WTC11 (cell line): ENCODE data around the gene ARAF. TPM values are rescaled to one million over a fixed set of nuclear protein-coding genes. Genes with fewer than 3 reads are reported as not detected.

Experiments used
- ATAC-seq: fragments of 200-7000 bp; cut with Tn5 transposase; 2 replicates; pipeline ENCODE4 v1.10.0; 2021; ENCODE audit warnings: mild to moderate bottlenecking, moderate library complexity
- CTCF ChIA-PET: fragments of 300-600 bp; sonication (Branson Sonifier 250); formaldehyde crosslinking; loops from one replicate; lab custom pipeline; 2021; ENCODE audit warnings: antibody characterized with exemption; lab: Charles Lee
- POLR2A ChIA-PET: fragments of 350-600 bp; sonication (Branson Sonifier 250); formaldehyde crosslinking; loops from one replicate; lab custom pipeline; 2021; ENCODE audit warnings: antibody characterized with exemption; lab: Charles Lee
- DNase-seq: peaks from one replicate; pipeline ENCODE4 v3.0.0; 2021; ENCODE audit warnings: low spot score
- H3K27ac Mint-ChIP-seq: 2 replicates; pipeline ENCODE4 v1.8.0; 2021; ENCODE audit warnings: mixed read lengths
- H3K27me3 Mint-ChIP-seq: 2 replicates; pipeline ENCODE4 v1.8.0; 2021; ENCODE audit warnings: low read depth, mild to moderate bottlenecking, moderate library complexity, mixed read lengths
- H3K36me3 Mint-ChIP-seq: 2 replicates; pipeline ENCODE4 v1.8.0; 2021; ENCODE audit warnings: mixed read lengths
- H3K4me1 Mint-ChIP-seq: 2 replicates; pipeline ENCODE4 v1.8.0; 2022; ENCODE audit warnings: mixed read lengths
- H3K4me3 Mint-ChIP-seq: 2 replicates; pipeline ENCODE4 v1.8.0; 2021; ENCODE audit warnings: mild to moderate bottlenecking, moderate library complexity, mixed read lengths
- H3K9me3 Mint-ChIP-seq: 2 replicates; pipeline ENCODE4 v1.8.0; 2021; ENCODE audit warnings: mixed read lengths
- ELF4 ChIP-seq: sonication (generic); formaldehyde crosslinking; IDR thresholded peaks from 2 replicates; pipeline ENCODE4 v1.8.1; 2022; ENCODE audit warnings: low read depth, mild to moderate bottlenecking, moderate library complexity, missing genetic modification reagents
- FOXP1 ChIP-seq: sonication (generic); formaldehyde crosslinking; IDR thresholded peaks from 2 replicates; pipeline ENCODE4 v1.8.0; 2022; ENCODE audit warnings: missing genetic modification reagents, mild to moderate bottlenecking, moderate library complexity, borderline replicate concordance
- GRHL2 ChIP-seq: fragments of 250-450 bp; sonication (Bioruptor Pico); IDR thresholded peaks from 2 replicates; pipeline ENCODE4 v1.8.0; 2022; ENCODE audit warnings: mild to moderate bottlenecking, moderate library complexity; ENCODE audit not compliant: insufficient replicate concordance, severe bottlenecking
- HMGA2 ChIP-seq: fragments of 250-450 bp; sonication (Bioruptor Pico); IDR thresholded peaks from 2 replicates; pipeline ENCODE4 v1.4.0; 2021; ENCODE audit warnings: mild to moderate bottlenecking, moderate library complexity
- OVOL2 ChIP-seq: fragments of 250-450 bp; sonication (Bioruptor Pico); IDR thresholded peaks from 2 replicates; pipeline ENCODE4 v1.9.0; 2021; ENCODE audit warnings: mild to moderate bottlenecking, borderline replicate concordance
- TEAD1 ChIP-seq: sonication (generic); formaldehyde crosslinking; IDR thresholded peaks from 2 replicates; pipeline ENCODE4 v1.8.0; 2022; ENCODE audit warnings: mild to moderate bottlenecking, missing genetic modification reagents
- TP53 ChIP-seq: sonication (generic); formaldehyde crosslinking; IDR thresholded peaks from 2 replicates; pipeline ENCODE4 v1.8.1; 2023; ENCODE audit warnings: mild to moderate bottlenecking, missing genetic modification reagents
- ZNF138 ChIP-seq: sonication (generic); formaldehyde crosslinking; conservative IDR thresholded peaks from 2 replicates; pipeline ENCODE4 v1.8.1; 2022; ENCODE audit warnings: mild to moderate bottlenecking, moderate library complexity, missing genetic modification reagents
- total RNA-seq: library from RNA; stranded (reverse); gene quantifications from 3 replicates; pipeline ENCODE4 v1.2.3, GENCODE V29; 2021
- TF ChIP-seq, protein P1 (sequence below): sonication (generic); formaldehyde crosslinking; IDR thresholded peaks from 2 replicates; pipeline ENCODE4 v1.8.1; 2022; ENCODE audit warnings: low read depth, missing genetic modification reagents, borderline replicate concordance
- TF ChIP-seq, protein P2 (sequence below): sonication (generic); formaldehyde crosslinking; IDR thresholded peaks from 2 replicates; pipeline ENCODE4 v1.8.1; 2023; ENCODE audit warnings: mild to moderate bottlenecking, missing genetic modification reagents
- TF ChIP-seq, protein P3 (sequence below): sonication (generic); formaldehyde crosslinking; IDR thresholded peaks from 2 replicates; pipeline ENCODE4 v1.8.0; 2023; ENCODE audit warnings: missing genetic modification reagents, mild to moderate bottlenecking, borderline replicate concordance
- TF ChIP-seq, protein P4 (sequence below): fragments of 200-600 bp; IDR thresholded peaks from 2 replicates; pipeline ENCODE4 v1.8.0; 2022; ENCODE audit warnings: antibody characterized with exemption
- TF ChIP-seq, protein P5 (sequence below): fragments of 250-450 bp; sonication (Bioruptor Pico); IDR thresholded peaks from 2 replicates; pipeline ENCODE4 v2.1.2; 2022; ENCODE audit warnings: mild to moderate bottlenecking, moderate library complexity
- TF ChIP-seq, protein P6 (sequence below): fragments of 250-450 bp; sonication (Bioruptor Pico); IDR thresholded peaks from 2 replicates; pipeline ENCODE4 v1.9.0; 2021; ENCODE audit warnings: mild to moderate bottlenecking

The ARAF gene
- total RNA-seq, 1 experiment from 2014 or later = 55.1 TPM

DNA sequence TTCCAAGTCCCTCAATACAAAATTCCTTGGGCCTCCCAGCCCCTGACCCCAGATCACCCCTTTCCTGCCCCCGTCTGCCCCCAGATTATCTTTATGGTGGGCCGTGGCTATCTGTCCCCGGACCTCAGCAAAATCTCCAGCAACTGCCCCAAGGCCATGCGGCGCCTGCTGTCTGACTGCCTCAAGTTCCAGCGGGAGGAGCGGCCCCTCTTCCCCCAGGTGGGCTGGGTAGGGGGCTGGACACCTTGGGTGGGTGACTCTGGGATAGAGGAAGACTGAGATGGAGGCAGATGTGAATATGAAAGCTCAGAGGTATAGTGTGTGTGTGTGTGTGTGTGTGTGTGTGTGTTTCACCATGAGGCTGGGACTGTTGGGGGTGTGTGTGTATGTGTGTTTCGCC is 9.8 kb downstream of the ARAF start:
- Mint-ChIP-seq H3K36me3 (peaks cover 38% of the 10 kb centered on the region), H3K27me3 (no peaks in the 10 kb centered on the region), H3K4me1 (peaks cover 20% of the 10 kb centered on the region), H3K4me3 (no peak overlapping the region), H3K27ac (no peak overlapping the region), H3K9me3 (no peaks in the 10 kb centered on the region)
- ATAC-seq (no peak), DNase-seq (no peak)
- ChIA-PET CTCF (no interaction called here), POLR2A (no interaction called here)
- no peak for TF ChIP-seq ZNF138 (CRISPR knock-in tag)
- TF ChIP-seq, protein P1, sequence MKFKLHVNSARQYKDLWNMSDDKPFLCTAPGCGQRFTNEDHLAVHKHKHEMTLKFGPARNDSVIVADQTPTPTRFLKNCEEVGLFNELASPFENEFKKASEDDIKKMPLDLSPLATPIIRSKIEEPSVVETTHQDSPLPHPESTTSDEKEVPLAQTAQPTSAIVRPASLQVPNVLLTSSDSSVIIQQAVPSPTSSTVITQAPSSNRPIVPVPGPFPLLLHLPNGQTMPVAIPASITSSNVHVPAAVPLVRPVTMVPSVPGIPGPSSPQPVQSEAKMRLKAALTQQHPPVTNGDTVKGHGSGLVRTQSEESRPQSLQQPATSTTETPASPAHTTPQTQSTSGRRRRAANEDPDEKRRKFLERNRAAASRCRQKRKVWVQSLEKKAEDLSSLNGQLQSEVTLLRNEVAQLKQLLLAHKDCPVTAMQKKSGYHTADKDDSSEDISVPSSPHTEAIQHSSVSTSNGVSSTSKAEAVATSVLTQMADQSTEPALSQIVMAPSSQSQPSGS = no peak

DNA sequence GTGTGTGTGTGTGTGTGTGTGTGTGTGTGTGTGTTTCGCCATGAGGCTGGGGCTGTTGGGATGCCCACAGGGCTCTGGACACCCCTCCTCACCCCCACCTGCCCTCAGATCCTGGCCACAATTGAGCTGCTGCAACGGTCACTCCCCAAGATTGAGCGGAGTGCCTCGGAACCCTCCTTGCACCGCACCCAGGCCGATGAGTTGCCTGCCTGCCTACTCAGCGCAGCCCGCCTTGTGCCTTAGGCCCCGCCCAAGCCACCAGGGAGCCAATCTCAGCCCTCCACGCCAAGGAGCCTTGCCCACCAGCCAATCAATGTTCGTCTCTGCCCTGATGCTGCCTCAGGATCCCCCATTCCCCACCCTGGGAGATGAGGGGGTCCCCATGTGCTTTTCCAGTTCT is 10.2 kb downstream of the ARAF start:
- peaks cover 36% of the 10 kb centered on the region for H3K36me3 Mint-ChIP-seq
- H3K27ac Mint-ChIP-seq = no peak overlapping the region
- peak; percentile 12; the same call in 1 of the 2 replicates for ATAC-seq
- CTCF ChIA-PET = no interaction called here
- DNase-seq = no peak
- TF ChIP-seq TP53 (CRISPR knock-in tag) (no peak), HMGA2 (CRISPR knock-in tag) (no peak), TEAD1 (no peak), GRHL2 (CRISPR knock-in tag) (no peak), OVOL2 (no peak), FOXP1 (CRISPR knock-in tag) (no peak), ELF4 (CRISPR knock-in tag) (no peak)
- TF ChIP-seq, protein P2, sequence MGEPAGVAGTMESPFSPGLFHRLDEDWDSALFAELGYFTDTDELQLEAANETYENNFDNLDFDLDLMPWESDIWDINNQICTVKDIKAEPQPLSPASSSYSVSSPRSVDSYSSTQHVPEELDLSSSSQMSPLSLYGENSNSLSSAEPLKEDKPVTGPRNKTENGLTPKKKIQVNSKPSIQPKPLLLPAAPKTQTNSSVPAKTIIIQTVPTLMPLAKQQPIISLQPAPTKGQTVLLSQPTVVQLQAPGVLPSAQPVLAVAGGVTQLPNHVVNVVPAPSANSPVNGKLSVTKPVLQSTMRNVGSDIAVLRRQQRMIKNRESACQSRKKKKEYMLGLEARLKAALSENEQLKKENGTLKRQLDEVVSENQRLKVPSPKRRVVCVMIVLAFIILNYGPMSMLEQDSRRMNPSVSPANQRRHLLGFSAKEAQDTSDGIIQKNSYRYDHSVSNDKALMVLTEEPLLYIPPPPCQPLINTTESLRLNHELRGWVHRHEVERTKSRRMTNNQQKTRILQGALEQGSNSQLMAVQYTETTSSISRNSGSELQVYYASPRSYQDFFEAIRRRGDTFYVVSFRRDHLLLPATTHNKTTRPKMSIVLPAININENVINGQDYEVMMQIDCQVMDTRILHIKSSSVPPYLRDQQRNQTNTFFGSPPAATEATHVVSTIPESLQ (CRISPR knock-in tag) = no peak
- TF ChIP-seq, protein P3, sequence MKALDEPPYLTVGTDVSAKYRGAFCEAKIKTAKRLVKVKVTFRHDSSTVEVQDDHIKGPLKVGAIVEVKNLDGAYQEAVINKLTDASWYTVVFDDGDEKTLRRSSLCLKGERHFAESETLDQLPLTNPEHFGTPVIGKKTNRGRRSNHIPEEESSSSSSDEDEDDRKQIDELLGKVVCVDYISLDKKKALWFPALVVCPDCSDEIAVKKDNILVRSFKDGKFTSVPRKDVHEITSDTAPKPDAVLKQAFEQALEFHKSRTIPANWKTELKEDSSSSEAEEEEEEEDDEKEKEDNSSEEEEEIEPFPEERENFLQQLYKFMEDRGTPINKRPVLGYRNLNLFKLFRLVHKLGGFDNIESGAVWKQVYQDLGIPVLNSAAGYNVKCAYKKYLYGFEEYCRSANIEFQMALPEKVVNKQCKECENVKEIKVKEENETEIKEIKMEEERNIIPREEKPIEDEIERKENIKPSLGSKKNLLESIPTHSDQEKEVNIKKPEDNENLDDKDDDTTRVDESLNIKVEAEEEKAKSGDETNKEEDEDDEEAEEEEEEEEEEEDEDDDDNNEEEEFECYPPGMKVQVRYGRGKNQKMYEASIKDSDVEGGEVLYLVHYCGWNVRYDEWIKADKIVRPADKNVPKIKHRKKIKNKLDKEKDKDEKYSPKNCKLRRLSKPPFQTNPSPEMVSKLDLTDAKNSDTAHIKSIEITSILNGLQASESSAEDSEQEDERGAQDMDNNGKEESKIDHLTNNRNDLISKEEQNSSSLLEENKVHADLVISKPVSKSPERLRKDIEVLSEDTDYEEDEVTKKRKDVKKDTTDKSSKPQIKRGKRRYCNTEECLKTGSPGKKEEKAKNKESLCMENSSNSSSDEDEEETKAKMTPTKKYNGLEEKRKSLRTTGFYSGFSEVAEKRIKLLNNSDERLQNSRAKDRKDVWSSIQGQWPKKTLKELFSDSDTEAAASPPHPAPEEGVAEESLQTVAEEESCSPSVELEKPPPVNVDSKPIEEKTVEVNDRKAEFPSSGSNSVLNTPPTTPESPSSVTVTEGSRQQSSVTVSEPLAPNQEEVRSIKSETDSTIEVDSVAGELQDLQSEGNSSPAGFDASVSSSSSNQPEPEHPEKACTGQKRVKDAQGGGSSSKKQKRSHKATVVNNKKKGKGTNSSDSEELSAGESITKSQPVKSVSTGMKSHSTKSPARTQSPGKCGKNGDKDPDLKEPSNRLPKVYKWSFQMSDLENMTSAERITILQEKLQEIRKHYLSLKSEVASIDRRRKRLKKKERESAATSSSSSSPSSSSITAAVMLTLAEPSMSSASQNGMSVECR (CRISPR knock-in tag) = no peak
- TF ChIP-seq, protein P4, sequence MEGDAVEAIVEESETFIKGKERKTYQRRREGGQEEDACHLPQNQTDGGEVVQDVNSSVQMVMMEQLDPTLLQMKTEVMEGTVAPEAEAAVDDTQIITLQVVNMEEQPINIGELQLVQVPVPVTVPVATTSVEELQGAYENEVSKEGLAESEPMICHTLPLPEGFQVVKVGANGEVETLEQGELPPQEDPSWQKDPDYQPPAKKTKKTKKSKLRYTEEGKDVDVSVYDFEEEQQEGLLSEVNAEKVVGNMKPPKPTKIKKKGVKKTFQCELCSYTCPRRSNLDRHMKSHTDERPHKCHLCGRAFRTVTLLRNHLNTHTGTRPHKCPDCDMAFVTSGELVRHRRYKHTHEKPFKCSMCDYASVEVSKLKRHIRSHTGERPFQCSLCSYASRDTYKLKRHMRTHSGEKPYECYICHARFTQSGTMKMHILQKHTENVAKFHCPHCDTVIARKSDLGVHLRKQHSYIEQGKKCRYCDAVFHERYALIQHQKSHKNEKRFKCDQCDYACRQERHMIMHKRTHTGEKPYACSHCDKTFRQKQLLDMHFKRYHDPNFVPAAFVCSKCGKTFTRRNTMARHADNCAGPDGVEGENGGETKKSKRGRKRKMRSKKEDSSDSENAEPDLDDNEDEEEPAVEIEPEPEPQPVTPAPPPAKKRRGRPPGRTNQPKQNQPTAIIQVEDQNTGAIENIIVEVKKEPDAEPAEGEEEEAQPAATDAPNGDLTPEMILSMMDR = no peak
- TF ChIP-seq, protein P5, sequence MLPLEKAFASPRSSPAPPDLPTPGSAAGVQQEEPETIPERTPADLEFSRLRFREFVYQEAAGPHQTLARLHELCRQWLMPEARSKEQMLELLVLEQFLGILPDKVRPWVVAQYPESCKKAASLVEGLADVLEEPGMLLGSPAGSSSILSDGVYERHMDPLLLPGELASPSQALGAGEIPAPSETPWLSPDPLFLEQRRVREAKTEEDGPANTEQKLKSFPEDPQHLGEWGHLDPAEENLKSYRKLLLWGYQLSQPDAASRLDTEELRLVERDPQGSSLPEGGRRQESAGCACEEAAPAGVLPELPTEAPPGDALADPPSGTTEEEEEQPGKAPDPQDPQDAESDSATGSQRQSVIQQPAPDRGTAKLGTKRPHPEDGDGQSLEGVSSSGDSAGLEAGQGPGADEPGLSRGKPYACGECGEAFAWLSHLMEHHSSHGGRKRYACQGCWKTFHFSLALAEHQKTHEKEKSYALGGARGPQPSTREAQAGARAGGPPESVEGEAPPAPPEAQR = no peak
- TF ChIP-seq, protein P6, sequence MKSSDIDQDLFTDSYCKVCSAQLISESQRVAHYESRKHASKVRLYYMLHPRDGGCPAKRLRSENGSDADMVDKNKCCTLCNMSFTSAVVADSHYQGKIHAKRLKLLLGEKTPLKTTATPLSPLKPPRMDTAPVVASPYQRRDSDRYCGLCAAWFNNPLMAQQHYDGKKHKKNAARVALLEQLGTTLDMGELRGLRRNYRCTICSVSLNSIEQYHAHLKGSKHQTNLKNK = no peak
- TF ChIP-seq, all 79 proteins: peak for 0
- Mint-ChIP-seq H3K9me3 (no peaks in the 10 kb centered on the region), H3K27me3 (no peaks in the 10 kb centered on the region), H3K4me3 (no peak overlapping the region), H3K4me1 (peaks cover 24% of the 10 kb centered on the region)
- POLR2A ChIA-PET = no interaction called here
